Psoas muscle (tissue), 7 donors: Measurements from ENCODE around the gene AKIRIN1. TPM values are rescaled to one million over a fixed set of nuclear protein-coding genes. Genes with fewer than 3 reads are reported as not detected.

Experiments used
- polyA plus RNA-seq, 3 donors: library from polyadenylated mRNA; stranded (reverse); fragments of 200-250 nt; gene quantifications; one replicate each; pipeline ENCODE4 v1.2.3, GENCODE V29; 2013
- total RNA-seq, 4 donors: library from RNA; stranded (reverse); fragmentation: NEBNext Ultra II Directional in 2 of 4; extraction: Animal tissue kit (Norgen Biotek cat#: 25700) in 2 of 4; gene quantifications; one replicate each; pipeline versions ENCODE4 v1.2.1 to v1.2.4, GENCODE V29; 2021 to 2023
- donor health status: healthy with polysubstance abuse.
- donor health status: DM: no; HTN: no; CAD: no; lungs with moderate emphysema.
- donor health status: Bipolar disorder and iron deficiency.
- donor health status: healthy.
- donor health status: DM: no; HTN: no; CAD: no.
- donor health status: DM: no; HTN: no; CAD: no.
- donor health status: DM: yes; HTN: yes; CAD: no.

The AKIRIN1 gene
- total and polyA plus RNA-seq, 7 donors, result 20.0 to 65.3 (median 32.8) TPM

Other genes with a start within 250 kb of the AKIRIN1 start
- 10 to 100 TPM; 11.6 to 18.4 (median 15.6) TPM for gene RRAGC, start 131.5 kb upstream of the AKIRIN1 start, total RNA-seq
- gene RRAGC, start 131.5 kb upstream of the AKIRIN1 start, polyA plus RNA-seq, result 10 to 100 TPM; 13.8 to 29.3 (median 15.7) TPM
- 10 to 100 TPM in 2 of 4 donors, 1 to 10 TPM in 2; 6.6 to 21.4 (median 10.5) TPM for gene MYCBP, start 117.9 kb upstream of the AKIRIN1 start, total RNA-seq
- gene MYCBP, start 117.9 kb upstream of the AKIRIN1 start, polyA plus RNA-seq, result 10 to 100 TPM in 2 of 3 donors, 1 to 10 TPM in 1; 7.2 to 27.9 (median 11.7) TPM
- not detected for gene GJA9, start 109.7 kb upstream of the AKIRIN1 start, total RNA-seq
- not detected for gene GJA9, start 109.7 kb upstream of the AKIRIN1 start, polyA plus RNA-seq
- not detected for gene RHBDL2, start 49.4 kb upstream of the AKIRIN1 start, total RNA-seq
- under 1 TPM; 0.09 to 0.31 (median 0.16) TPM for gene RHBDL2, start 49.4 kb upstream of the AKIRIN1 start, polyA plus RNA-seq
- gene NDUFS5, start 35.1 kb downstream of the AKIRIN1 start, total RNA-seq, result 100 to 1,000 TPM; 276 to 407 (median 350) TPM
- gene NDUFS5, start 35.1 kb downstream of the AKIRIN1 start, polyA plus RNA-seq, result 100 to 1,000 TPM; 629 to 910 (median 836) TPM
- 100 to 1,000 TPM in 2 of 4 donors, 10 to 100 TPM in 2; 71.4 to 162 (median 124) TPM for gene MACF1, start 213.4 kb downstream of the AKIRIN1 start, total RNA-seq
- 10 to 100 TPM; 38.9 to 67.1 (median 53.8) TPM for gene MACF1, start 213.4 kb downstream of the AKIRIN1 start, polyA plus RNA-seq